Esophagus squamous epithelium (tissue), 4 donors: ENCODE results near the gene ZNF566.

Experiments
- POLR2A ChIP-seq, 4 donors: fragments of 450-650 bp; IDR thresholded peaks; one replicate each; pipeline ENCODE4 v1.6.1; 2017; ENCODE audit warnings: antibody characterized with exemption in 4 of 4, mild to moderate bottlenecking in 4 of 4, moderate library complexity in 3 of 4
- TF ChIP-seq, protein P1 (sequence below), 6 experiments: fragments of 450-650 bp in 4 of 6; fragments of 200-600 bp in 2 of 6; sonication (generic) in 2 of 6; IDR thresholded peaks; one replicate each; pipeline ENCODE4 v1.5.1; 2016 to 2019; ENCODE audit warnings: antibody characterized with exemption in 6 of 6, mild to moderate bottlenecking in 4 of 6, moderate library complexity in 4 of 6

GRCh38 chr19:36449059-36449670 lies 40.2 kb downstream of the ZNF566 start:
- TF ChIP-seq, protein P1, sequence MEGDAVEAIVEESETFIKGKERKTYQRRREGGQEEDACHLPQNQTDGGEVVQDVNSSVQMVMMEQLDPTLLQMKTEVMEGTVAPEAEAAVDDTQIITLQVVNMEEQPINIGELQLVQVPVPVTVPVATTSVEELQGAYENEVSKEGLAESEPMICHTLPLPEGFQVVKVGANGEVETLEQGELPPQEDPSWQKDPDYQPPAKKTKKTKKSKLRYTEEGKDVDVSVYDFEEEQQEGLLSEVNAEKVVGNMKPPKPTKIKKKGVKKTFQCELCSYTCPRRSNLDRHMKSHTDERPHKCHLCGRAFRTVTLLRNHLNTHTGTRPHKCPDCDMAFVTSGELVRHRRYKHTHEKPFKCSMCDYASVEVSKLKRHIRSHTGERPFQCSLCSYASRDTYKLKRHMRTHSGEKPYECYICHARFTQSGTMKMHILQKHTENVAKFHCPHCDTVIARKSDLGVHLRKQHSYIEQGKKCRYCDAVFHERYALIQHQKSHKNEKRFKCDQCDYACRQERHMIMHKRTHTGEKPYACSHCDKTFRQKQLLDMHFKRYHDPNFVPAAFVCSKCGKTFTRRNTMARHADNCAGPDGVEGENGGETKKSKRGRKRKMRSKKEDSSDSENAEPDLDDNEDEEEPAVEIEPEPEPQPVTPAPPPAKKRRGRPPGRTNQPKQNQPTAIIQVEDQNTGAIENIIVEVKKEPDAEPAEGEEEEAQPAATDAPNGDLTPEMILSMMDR (IDR thresholded peaks at IDR 0.05), result no peak
- TF ChIP-seq POLR2A (IDR thresholded peaks at IDR 0.05), result no peak
